ENCODE measurements around the gene ZFYVE27. TPM values are rescaled to one million over a fixed set of nuclear protein-coding genes. Genes with fewer than 3 reads are reported as not detected.

The ZFYVE27 gene
- total and polyA plus RNA-seq, 2 experiments from 2014 or later = 50.7 to 59.8 TPM

- Histone ChIP-seq H3K9me3 (ENCODE audit: low read depth) (no peaks in the 10 kb centered on the region), H3K27me3 (no peaks in the 10 kb centered on the region), H3K36me3 (peaks cover 12% of the 10 kb centered on the region), H3K27ac (peak overlapping the region; percentile 70), H3K4me1 (ENCODE audit: low read depth) (peaks cover 46% of the 10 kb centered on the region), H3K4me3 (no peak overlapping the region)
- no peak for DNase-seq (ENCODE audit: low read depth in 1 of 2, low spot score in 1 of 2)
- TF ChIP-seq CTCF (IDR thresholded peaks at IDR 0.05; ENCODE audit: low read depth, low read length) = no peak
Measured at GRCh38 chr10:97743169-97743943, 6.4 kb downstream of the ZFYVE27 start.

- DNase-seq (ENCODE audit: low read depth in 1 of 2, low spot score in 1 of 2) = peak in 1 of 2 donors; percentile 46
- peaks cover 23% of the 10 kb centered on the region for H3K36me3 ChIP-seq
- H3K4me1 ChIP-seq (ENCODE audit: low read depth) = peaks cover 47% of the 10 kb centered on the region
- no peak overlapping the region for H3K4me3 ChIP-seq
- H3K27me3 ChIP-seq = no peaks in the 10 kb centered on the region
- H3K27ac ChIP-seq = peak overlapping the region; percentile 70
- no peaks in the 10 kb centered on the region for H3K9me3 ChIP-seq (ENCODE audit: low read depth)
- TF ChIP-seq CTCF (IDR thresholded peaks at IDR 0.05; ENCODE audit: low read depth, low read length) = no peak
Measured at GRCh38 chr10:97744405-97745035, 7.6 kb downstream of the ZFYVE27 start.

GRCh38 chr10:97747573-97747972, 10.6 kb downstream of the ZFYVE27 start:
- H3K36me3 ChIP-seq = peaks cover 35% of the 10 kb centered on the region
- H3K9me3 ChIP-seq (ENCODE audit: low read depth) = no peaks in the 10 kb centered on the region
- no peaks in the 10 kb centered on the region for H3K27me3 ChIP-seq
- H3K27ac ChIP-seq = peak overlapping the region; percentile 60
- no peak overlapping the region for H3K4me3 ChIP-seq
- H3K4me1 ChIP-seq (ENCODE audit: low read depth) = peaks cover 34% of the 10 kb centered on the region
- TF ChIP-seq CTCF (IDR thresholded peaks at IDR 0.05; ENCODE audit: low read depth, low read length) = no peak
- no peak for DNase-seq (ENCODE audit: low read depth in 1 of 2, low spot score in 1 of 2)

GRCh38 chr10:97748116-97748515, 11.2 kb downstream of the ZFYVE27 start:
- H3K9me3 ChIP-seq (ENCODE audit: low read depth) = no peaks in the 10 kb centered on the region
- peaks cover 29% of the 10 kb centered on the region for H3K4me1 ChIP-seq (ENCODE audit: low read depth)
- peaks cover 40% of the 10 kb centered on the region for H3K36me3 ChIP-seq
- H3K27me3 ChIP-seq = no peaks in the 10 kb centered on the region
- peak in 1 of 2 donors; percentile 38 for DNase-seq (ENCODE audit: low read depth in 1 of 2, low spot score in 1 of 2)
- no peak for TF ChIP-seq CTCF (IDR thresholded peaks at IDR 0.05; ENCODE audit: low read depth, low read length)
- H3K27ac ChIP-seq = peak overlapping the region; percentile 60
- no peak overlapping the region for H3K4me3 ChIP-seq

- H3K36me3 ChIP-seq = peaks cover 49% of the 10 kb centered on the region
- H3K4me1 ChIP-seq (ENCODE audit: low read depth) = peaks cover 5% of the 10 kb centered on the region
- TF ChIP-seq CTCF (IDR thresholded peaks at IDR 0.05; ENCODE audit: low read depth, low read length) = no peak
- H3K27ac ChIP-seq = no peak overlapping the region
- no peaks in the 10 kb centered on the region for H3K9me3 ChIP-seq (ENCODE audit: low read depth)
- H3K4me3 ChIP-seq = no peak overlapping the region
- no peaks in the 10 kb centered on the region for H3K27me3 ChIP-seq
- no peak for DNase-seq (ENCODE audit: low read depth in 1 of 2, low spot score in 1 of 2)
Measured at GRCh38 chr10:97752956-97753355, 16.0 kb downstream of the ZFYVE27 start.
